ENCODE data around the gene NSFL1C. TPM values are rescaled to one million over a fixed set of nuclear protein-coding genes. Genes with fewer than 3 reads are reported as not detected.

NSFL1C gene
- total RNA-seq, 1 experiment from 2014 or later = 151 TPM

GRCh38 chr20:1396702-1397101, 69.9 kb downstream of the NSFL1C start:
- DNase-seq (ENCODE audit: low read depth, low spot score) (no peak), ATAC-seq (no peak)
- intact Hi-C loops (cut with micrococcal nuclease; ENCODE audit: unreplicated experiment) = no loop called here
- in situ Hi-C loops (cut with HindIII; ENCODE audit: low pct_unique_long_range_greater_than_20kb, low sequenced_read_pairs) = no loop called here
- Histone ChIP-seq H3K9me3 (ENCODE audit: control insufficient read depth, insufficient read depth, low read depth, low read length) (no peaks in the 10 kb centered on the region; the same call in 1 of the 2 replicates), H3K4me3 (ENCODE audit: low read depth in 2 of 2, low read length in 2 of 2) (no peak overlapping the region), H3K27ac (ENCODE audit: low read length) (peak overlapping the region; percentile 84), H3K4me1 (ENCODE audit: control insufficient read depth, insufficient read depth, low read length) (peaks cover 33% of the 10 kb centered on the region), H3K36me3 (ENCODE audit: control insufficient read depth, insufficient read depth, low read length) (peaks cover 4% of the 10 kb centered on the region; the same call in 1 of the 2 replicates), H3K27me3 (ENCODE audit: control insufficient read depth, insufficient read depth, low read length) (no peaks in the 10 kb centered on the region)
- no TSS peak for BruUV-seq (replicated peaks)
- POLR2A ChIA-PET = no interaction called here
- CTCF ChIA-PET = no interaction called here
- TF ChIP-seq, protein P1, sequence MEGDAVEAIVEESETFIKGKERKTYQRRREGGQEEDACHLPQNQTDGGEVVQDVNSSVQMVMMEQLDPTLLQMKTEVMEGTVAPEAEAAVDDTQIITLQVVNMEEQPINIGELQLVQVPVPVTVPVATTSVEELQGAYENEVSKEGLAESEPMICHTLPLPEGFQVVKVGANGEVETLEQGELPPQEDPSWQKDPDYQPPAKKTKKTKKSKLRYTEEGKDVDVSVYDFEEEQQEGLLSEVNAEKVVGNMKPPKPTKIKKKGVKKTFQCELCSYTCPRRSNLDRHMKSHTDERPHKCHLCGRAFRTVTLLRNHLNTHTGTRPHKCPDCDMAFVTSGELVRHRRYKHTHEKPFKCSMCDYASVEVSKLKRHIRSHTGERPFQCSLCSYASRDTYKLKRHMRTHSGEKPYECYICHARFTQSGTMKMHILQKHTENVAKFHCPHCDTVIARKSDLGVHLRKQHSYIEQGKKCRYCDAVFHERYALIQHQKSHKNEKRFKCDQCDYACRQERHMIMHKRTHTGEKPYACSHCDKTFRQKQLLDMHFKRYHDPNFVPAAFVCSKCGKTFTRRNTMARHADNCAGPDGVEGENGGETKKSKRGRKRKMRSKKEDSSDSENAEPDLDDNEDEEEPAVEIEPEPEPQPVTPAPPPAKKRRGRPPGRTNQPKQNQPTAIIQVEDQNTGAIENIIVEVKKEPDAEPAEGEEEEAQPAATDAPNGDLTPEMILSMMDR (IDR thresholded peaks at IDR 0.05) = no peak
- TF ChIP-seq POLR2AphosphoS5 (IDR thresholded peaks at IDR 0.05; ENCODE audit: low read depth, low read length) (no peak), SIN3A (IDR thresholded peaks at IDR 0.05; ENCODE audit: borderline replicate concordance, insufficient read depth, low read depth, low read length) (no peak)

GRCh38 chr20:1396264-1396663, 70.4 kb downstream of the NSFL1C start:
- H3K27me3 ChIP-seq (ENCODE audit: control insufficient read depth, insufficient read depth, low read length) = no peaks in the 10 kb centered on the region
- TF ChIP-seq, protein P1 (IDR thresholded peaks at IDR 0.05) = no peak
- no peak for TF ChIP-seq POLR2AphosphoS5 (IDR thresholded peaks at IDR 0.05; ENCODE audit: low read depth, low read length)
- TF ChIP-seq TCF7L2 (IDR thresholded peaks at IDR 0.05; ENCODE audit: low read depth, low read length) = no peak
- H3K27ac ChIP-seq (ENCODE audit: low read length) = peak overlapping the region; percentile 84
- no TSS peak for BruUV-seq (replicated peaks)
- no peak for DNase-seq (ENCODE audit: low read depth, low spot score)
- no peaks in the 10 kb centered on the region; the same call in 1 of the 2 replicates for H3K9me3 ChIP-seq (ENCODE audit: control insufficient read depth, insufficient read depth, low read depth, low read length)
- peaks cover 29% of the 10 kb centered on the region for H3K4me1 ChIP-seq (ENCODE audit: control insufficient read depth, insufficient read depth, low read length)
- in situ Hi-C loops (cut with HindIII; ENCODE audit: low pct_unique_long_range_greater_than_20kb, low sequenced_read_pairs) = no loop called here
- CTCF ChIA-PET = no interaction called here
- no peak for ATAC-seq
- intact Hi-C loops (cut with micrococcal nuclease; ENCODE audit: unreplicated experiment) = no loop called here
- POLR2A ChIA-PET = no interaction called here
- H3K36me3 ChIP-seq (ENCODE audit: control insufficient read depth, insufficient read depth, low read length) = peaks cover 4% of the 10 kb centered on the region; the same call in 1 of the 2 replicates
- no peak overlapping the region for H3K4me3 ChIP-seq (ENCODE audit: low read depth in 2 of 2, low read length in 2 of 2)

DNA sequence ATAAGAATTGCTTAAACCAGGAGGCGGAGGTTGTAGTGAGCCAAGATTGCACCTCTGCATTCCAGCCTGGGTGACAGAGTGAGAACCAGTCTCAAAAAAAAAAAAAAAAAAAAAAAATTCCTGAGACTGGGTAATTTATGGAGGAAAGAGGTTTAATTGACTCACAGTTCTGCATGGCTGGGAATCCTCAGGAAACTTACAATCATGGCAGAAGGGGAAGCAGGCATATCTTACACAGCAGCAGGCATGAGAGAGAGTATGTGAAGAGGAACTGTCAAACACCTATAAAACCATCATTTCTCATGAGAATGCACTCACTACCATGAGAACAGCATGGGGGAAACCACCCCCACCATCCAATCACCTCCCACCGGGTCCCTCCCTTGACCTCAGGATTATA, 72.0 kb downstream of the NSFL1C start:
- peak overlapping the region; percentile 84 for H3K27ac ChIP-seq (ENCODE audit: low read length)
- H3K4me3 ChIP-seq (ENCODE audit: low read depth in 2 of 2, low read length in 2 of 2) = no peak overlapping the region
- H3K36me3 ChIP-seq (ENCODE audit: control insufficient read depth, insufficient read depth, low read length) = peaks cover 8% of the 10 kb centered on the region; the same call in 1 of the 2 replicates
- H3K9me3 ChIP-seq (ENCODE audit: control insufficient read depth, insufficient read depth, low read depth, low read length) = no peaks in the 10 kb centered on the region; the same call in 1 of the 2 replicates
- ATAC-seq (no peak), DNase-seq (ENCODE audit: low read depth, low spot score) (no peak)
- ChIA-PET CTCF (no interaction called here), POLR2A (interaction anchor here (0.6 kb wide), 1 partner anchor 20 kb away, joined by 3 read pairs; no protein-coding TSS in a partner anchor)
- peaks cover 30% of the 10 kb centered on the region for H3K4me1 ChIP-seq (ENCODE audit: control insufficient read depth, insufficient read depth, low read length)
- in situ Hi-C loops (cut with HindIII; ENCODE audit: low pct_unique_long_range_greater_than_20kb, low sequenced_read_pairs) = no loop called here
- BruUV-seq (replicated peaks) = no TSS peak
- intact Hi-C loops (cut with micrococcal nuclease; ENCODE audit: unreplicated experiment) = loop anchor here (5.0 kb wide), 1 partner anchor 43 kb away; no protein-coding TSS in a partner anchor
- TF ChIP-seq SIN3A (IDR thresholded peaks at IDR 0.05; ENCODE audit: borderline replicate concordance, insufficient read depth, low read depth, low read length) (no peak), REST (IDR thresholded peaks at IDR 0.05; ENCODE audit: insufficient read depth in 1 of 2, low read depth in 2 of 2, low read length in 1 of 2) (no peak), TCF7L2 (IDR thresholded peaks at IDR 0.05; ENCODE audit: low read depth, low read length) (no peak), POLR2AphosphoS5 (IDR thresholded peaks at IDR 0.05; ENCODE audit: low read depth, low read length) (no peak)
- TF ChIP-seq, protein P1 (IDR thresholded peaks at IDR 0.05) = no peak
- no peaks in the 10 kb centered on the region for H3K27me3 ChIP-seq (ENCODE audit: control insufficient read depth, insufficient read depth, low read length)

Data from Panc1 (cell line).